Measurements from ENCODE around the gene LBH. TPM values are rescaled to one million over a fixed set of nuclear protein-coding genes. Genes with fewer than 3 reads are reported as not detected.

The LBH gene
- total and polyA plus RNA-seq, 5 donors from 2014 or later, result 215 to 299 (median 232) TPM

DNA sequence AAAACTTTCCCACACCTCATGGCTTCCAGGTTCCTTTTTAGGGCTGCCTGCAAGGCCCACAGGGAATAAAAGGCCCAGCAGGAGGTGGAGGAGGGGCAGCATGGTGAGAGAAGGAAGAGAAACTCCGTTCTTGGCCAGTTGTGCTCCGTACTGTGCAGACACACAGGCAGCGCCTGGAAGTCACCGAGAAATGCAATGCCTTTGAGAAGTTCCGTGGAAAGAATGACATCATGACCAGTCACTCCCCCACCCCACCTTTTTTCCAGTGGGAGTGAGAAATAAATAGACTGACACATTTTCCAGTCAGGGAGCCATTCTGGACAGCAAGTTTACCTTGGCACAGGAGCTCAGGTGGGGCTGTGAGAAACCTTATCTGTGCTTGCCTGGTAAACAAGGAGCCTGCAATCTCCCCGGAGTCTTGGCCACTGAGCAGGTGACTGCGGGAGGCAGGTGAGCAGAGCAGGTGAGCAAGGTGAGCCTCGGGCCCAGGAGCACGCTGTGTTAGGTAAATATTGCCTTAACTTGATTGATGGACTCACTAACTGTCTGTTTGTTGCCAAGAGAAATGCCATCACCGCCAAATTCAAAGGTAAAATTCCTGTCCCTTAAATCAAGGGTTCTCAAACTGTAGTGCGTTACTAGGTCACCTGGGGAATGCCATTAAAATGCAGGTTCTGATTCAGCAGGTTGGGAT is 13.5 kb upstream of the LBH start:
- H3K27me3 ChIP-seq (ENCODE audit: control insufficient read depth, insufficient read depth, low read length), result no peaks in the 10 kb centered on the region
- H3K36me3 ChIP-seq (ENCODE audit: control insufficient read depth, insufficient read depth, low read length), result no peaks in the 10 kb centered on the region
- H3K27ac ChIP-seq (ENCODE audit: insufficient read depth, low read length, poor library complexity, severe bottlenecking), result no peak overlapping the region
- no peak overlapping the region for H3K27ac Mint-ChIP-seq
- DNase-seq (no peak), ATAC-seq (ENCODE audit: low read depth in 2 of 2) (no peak)
- no peaks in the 10 kb centered on the region for H3K27me3 Mint-ChIP-seq
- no peaks in the 10 kb centered on the region for H3K9me3 ChIP-seq (ENCODE audit: control insufficient read depth in 2 of 2, low read length in 2 of 2)
- H3K4me1 ChIP-seq (ENCODE audit: control insufficient read depth, insufficient read depth, low read length, poor library complexity, severe bottlenecking), result peaks cover 11% of the 10 kb centered on the region
- H3K4me3 ChIP-seq (ENCODE audit: low read depth, low read length), result no peak overlapping the region
- H3K9me3 Mint-ChIP-seq, result no peaks in the 10 kb centered on the region
- no peaks in the 10 kb centered on the region for H3K36me3 Mint-ChIP-seq
- no peak overlapping the region for H3K4me3 Mint-ChIP-seq
- peaks cover 6 to 23% (median 9%) of the 10 kb centered on the region in 4 donors for H3K4me1 Mint-ChIP-seq

DNA sequence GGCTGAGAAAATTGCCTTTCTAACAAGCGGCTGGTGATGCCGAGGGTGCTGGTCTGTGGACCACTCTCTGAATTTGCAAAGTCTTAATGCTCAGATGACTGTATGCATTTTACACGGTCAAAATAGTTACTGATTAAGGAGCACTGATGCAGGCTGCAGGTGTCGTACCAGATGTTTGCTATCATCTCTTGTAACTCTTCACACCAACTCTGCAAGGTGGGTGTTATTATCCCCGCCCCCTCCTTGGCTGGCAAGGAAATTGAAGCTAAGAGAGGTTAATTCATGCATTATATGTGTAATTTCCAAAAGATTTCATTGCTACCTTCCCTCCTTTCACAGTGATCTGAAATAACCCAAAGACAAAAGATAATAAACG is 13.0 kb upstream of the LBH start:
- no peaks in the 10 kb centered on the region for H3K9me3 Mint-ChIP-seq
- no peaks in the 10 kb centered on the region for H3K36me3 Mint-ChIP-seq
- H3K9me3 ChIP-seq (ENCODE audit: control insufficient read depth in 2 of 2, low read length in 2 of 2), result no peaks in the 10 kb centered on the region
- ATAC-seq (ENCODE audit: low read depth in 2 of 2), result no peak
- H3K4me1 ChIP-seq (ENCODE audit: control insufficient read depth, insufficient read depth, low read length, poor library complexity, severe bottlenecking), result peaks cover 17% of the 10 kb centered on the region
- no peak overlapping the region for H3K4me3 ChIP-seq (ENCODE audit: low read depth, low read length)
- H3K4me3 Mint-ChIP-seq, result no peak overlapping the region
- H3K36me3 ChIP-seq (ENCODE audit: control insufficient read depth, insufficient read depth, low read length), result no peaks in the 10 kb centered on the region
- DNase-seq, result no peak
- H3K4me1 Mint-ChIP-seq, result peaks cover 9 to 28% (median 11%) of the 10 kb centered on the region in 4 donors
- H3K27ac ChIP-seq (ENCODE audit: insufficient read depth, low read length, poor library complexity, severe bottlenecking), result no peak overlapping the region
- no peaks in the 10 kb centered on the region for H3K27me3 ChIP-seq (ENCODE audit: control insufficient read depth, insufficient read depth, low read length)
- no peak overlapping the region for H3K27ac Mint-ChIP-seq
- no peaks in the 10 kb centered on the region for H3K27me3 Mint-ChIP-seq

DNA sequence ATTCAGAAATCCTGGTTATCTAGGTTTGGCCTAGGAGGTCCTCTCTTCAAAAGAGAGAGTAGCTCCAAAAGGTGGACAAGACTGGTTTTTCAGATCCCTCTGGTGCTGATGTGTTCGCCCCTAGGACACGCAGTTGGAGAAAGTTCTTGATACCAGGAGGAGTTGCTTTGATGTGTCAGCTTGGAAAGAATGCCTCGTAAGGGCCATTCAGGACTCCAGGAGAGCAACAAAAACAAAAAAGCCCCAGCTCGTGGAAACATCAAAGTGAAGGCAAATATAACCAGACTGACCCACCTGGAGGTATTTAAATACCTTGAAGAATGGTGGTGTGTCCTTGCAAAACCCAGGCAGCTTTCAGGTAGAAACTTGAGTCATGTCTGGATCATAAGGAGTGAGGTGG is 12.5 kb upstream of the LBH start:
- no peak overlapping the region for H3K27ac ChIP-seq (ENCODE audit: insufficient read depth, low read length, poor library complexity, severe bottlenecking)
- no peaks in the 10 kb centered on the region for H3K27me3 Mint-ChIP-seq
- no peaks in the 10 kb centered on the region for H3K27me3 ChIP-seq (ENCODE audit: control insufficient read depth, insufficient read depth, low read length)
- no peak for ATAC-seq (ENCODE audit: low read depth in 2 of 2)
- DNase-seq, result no peak
- no peaks in the 10 kb centered on the region for H3K9me3 ChIP-seq (ENCODE audit: control insufficient read depth in 2 of 2, low read length in 2 of 2)
- no peak overlapping the region for H3K4me3 ChIP-seq (ENCODE audit: low read depth, low read length)
- H3K36me3 ChIP-seq (ENCODE audit: control insufficient read depth, insufficient read depth, low read length), result no peaks in the 10 kb centered on the region
- no peaks in the 10 kb centered on the region for H3K36me3 Mint-ChIP-seq
- H3K4me1 ChIP-seq (ENCODE audit: control insufficient read depth, insufficient read depth, low read length, poor library complexity, severe bottlenecking), result peaks cover 22% of the 10 kb centered on the region
- H3K9me3 Mint-ChIP-seq, result no peaks in the 10 kb centered on the region
- H3K4me1 Mint-ChIP-seq, result peaks cover 7 to 33% (median 16%) of the 10 kb centered on the region in 4 donors
- H3K27ac Mint-ChIP-seq, result no peak overlapping the region
- H3K4me3 Mint-ChIP-seq, result no peak overlapping the region

DNA sequence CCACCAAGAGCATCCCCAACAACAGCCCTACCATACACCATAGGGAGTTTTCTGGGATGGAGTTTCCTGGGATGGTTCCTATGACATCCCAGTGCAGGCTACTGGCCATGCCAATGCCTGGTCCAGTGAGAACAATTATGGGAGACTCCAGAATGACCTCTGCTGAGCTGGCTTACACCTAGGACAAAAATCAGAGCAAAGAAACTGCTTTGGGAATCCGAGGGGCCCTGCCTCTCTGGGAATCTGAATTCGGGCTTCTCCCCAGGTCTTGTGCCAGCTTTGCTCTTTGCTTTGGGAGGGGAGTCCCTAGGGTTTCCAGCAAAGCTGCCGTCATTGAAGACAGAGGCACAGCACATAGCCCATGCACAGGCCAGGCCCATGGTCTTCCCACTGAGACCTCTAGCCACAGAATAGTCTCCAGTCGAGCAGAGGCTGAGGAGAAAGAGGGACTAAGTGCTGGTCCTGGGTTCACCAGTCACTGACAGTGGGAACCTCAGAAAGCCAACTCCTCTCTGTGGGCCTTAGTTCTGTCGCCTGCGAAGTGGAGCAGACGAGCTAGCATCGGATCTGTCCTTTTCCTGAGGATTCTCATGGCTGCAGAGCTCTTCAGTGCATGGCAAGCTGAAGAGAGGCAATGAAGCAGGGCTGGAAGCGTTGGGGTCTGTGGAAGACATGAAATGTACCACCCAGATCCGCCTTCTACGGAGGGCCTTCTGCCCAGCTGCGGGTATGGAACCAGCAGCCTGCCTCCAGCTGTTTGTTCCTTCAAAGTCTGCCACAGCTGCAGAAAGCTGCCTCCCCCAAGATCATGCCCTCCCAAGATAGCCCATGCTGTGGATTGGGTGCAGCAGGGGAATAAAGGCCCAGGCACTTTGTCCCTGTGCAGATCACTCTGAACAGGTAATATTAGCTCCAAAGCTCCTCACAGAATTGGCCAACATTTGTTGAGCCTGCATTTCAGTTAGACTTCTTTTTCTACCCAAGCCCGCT is 11.2 kb upstream of the LBH start:
- no peaks in the 10 kb centered on the region for H3K36me3 ChIP-seq (ENCODE audit: control insufficient read depth, insufficient read depth, low read length)
- Mint-ChIP-seq H3K36me3 (no peaks in the 10 kb centered on the region), H3K9me3 (no peaks in the 10 kb centered on the region), H3K27me3 (no peaks in the 10 kb centered on the region), H3K27ac (peak overlapping the region in 2 of 3 donors; percentile 2 to 100), H3K4me1 (peaks cover 11 to 45% (median 26%) of the 10 kb centered on the region in 4 donors), H3K4me3 (peak overlapping the region in 1 of 4 donors; percentile 21)
- no peaks in the 10 kb centered on the region for H3K27me3 ChIP-seq (ENCODE audit: control insufficient read depth, insufficient read depth, low read length)
- no peaks in the 10 kb centered on the region for H3K9me3 ChIP-seq (ENCODE audit: control insufficient read depth in 2 of 2, low read length in 2 of 2)
- no peak overlapping the region for H3K27ac ChIP-seq (ENCODE audit: insufficient read depth, low read length, poor library complexity, severe bottlenecking)
- no peak overlapping the region for H3K4me3 ChIP-seq (ENCODE audit: low read depth, low read length)
- H3K4me1 ChIP-seq (ENCODE audit: control insufficient read depth, insufficient read depth, low read length, poor library complexity, severe bottlenecking), result peaks cover 35% of the 10 kb centered on the region
- DNase-seq (no peak), ATAC-seq (ENCODE audit: low read depth in 2 of 2) (no peak)

DNA sequence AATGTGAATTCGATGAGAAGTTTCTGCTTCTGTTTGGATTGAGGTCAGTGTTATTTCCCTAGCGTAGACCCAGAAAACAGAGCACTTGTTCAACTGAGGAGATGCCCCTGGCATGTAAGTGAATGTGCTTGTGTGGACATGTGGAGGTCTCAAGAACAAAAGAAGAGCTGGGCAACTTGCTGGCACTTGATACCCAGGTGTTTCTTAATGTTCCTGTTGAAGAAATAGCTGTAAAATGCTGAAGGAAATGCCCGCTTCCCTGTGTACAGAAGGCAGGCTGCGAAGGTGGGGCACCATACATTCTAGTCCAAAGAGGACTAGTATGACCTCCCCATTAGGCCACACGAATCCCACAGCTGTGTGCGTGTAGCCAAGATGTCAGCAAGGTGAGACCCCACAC is 9.8 kb upstream of the LBH start:
- no peak overlapping the region for H3K4me3 Mint-ChIP-seq
- no peaks in the 10 kb centered on the region for H3K9me3 Mint-ChIP-seq
- no peak overlapping the region for H3K4me3 ChIP-seq (ENCODE audit: low read depth, low read length)
- peak overlapping the region; percentile 71 to 100 (median 85) for H3K27ac Mint-ChIP-seq
- ATAC-seq (ENCODE audit: low read depth in 2 of 2), result no peak
- H3K4me1 Mint-ChIP-seq, result peaks cover 17 to 58% (median 38%) of the 10 kb centered on the region in 4 donors
- no peaks in the 10 kb centered on the region for H3K9me3 ChIP-seq (ENCODE audit: control insufficient read depth in 2 of 2, low read length in 2 of 2)
- no peak for DNase-seq
- no peak overlapping the region for H3K27ac ChIP-seq (ENCODE audit: insufficient read depth, low read length, poor library complexity, severe bottlenecking)
- H3K4me1 ChIP-seq (ENCODE audit: control insufficient read depth, insufficient read depth, low read length, poor library complexity, severe bottlenecking), result peaks cover 49% of the 10 kb centered on the region
- H3K27me3 ChIP-seq (ENCODE audit: control insufficient read depth, insufficient read depth, low read length), result no peaks in the 10 kb centered on the region
- H3K36me3 ChIP-seq (ENCODE audit: control insufficient read depth, insufficient read depth, low read length), result no peaks in the 10 kb centered on the region
- H3K27me3 Mint-ChIP-seq, result no peaks in the 10 kb centered on the region
- no peaks in the 10 kb centered on the region for H3K36me3 Mint-ChIP-seq

DNA sequence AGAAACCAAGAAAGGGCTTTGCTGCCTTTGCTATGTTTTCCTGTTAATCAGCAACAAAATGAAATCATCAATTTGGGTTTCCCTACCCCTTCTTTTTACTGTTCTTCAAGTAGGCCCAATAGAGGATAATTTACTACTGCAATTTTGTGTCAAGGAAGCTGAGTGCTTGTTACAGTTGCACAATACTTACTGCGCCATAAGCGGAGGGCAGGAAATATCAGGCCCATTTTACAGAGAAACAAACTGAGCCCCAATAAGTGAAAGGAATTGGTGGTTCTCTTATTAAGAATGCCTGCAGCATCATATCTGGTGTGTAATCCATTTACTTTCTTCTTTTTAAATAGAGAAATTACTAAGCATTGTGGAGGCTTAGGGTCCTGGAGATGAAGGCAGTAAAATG is 9.3 kb upstream of the LBH start:
- no peaks in the 10 kb centered on the region for H3K36me3 Mint-ChIP-seq
- H3K27me3 Mint-ChIP-seq, result no peaks in the 10 kb centered on the region
- DNase-seq, result no peak
- Histone ChIP-seq H3K27ac (ENCODE audit: insufficient read depth, low read length, poor library complexity, severe bottlenecking) (no peak overlapping the region), H3K36me3 (ENCODE audit: control insufficient read depth, insufficient read depth, low read length) (no peaks in the 10 kb centered on the region), H3K4me3 (ENCODE audit: low read depth, low read length) (no peak overlapping the region), H3K27me3 (ENCODE audit: control insufficient read depth, insufficient read depth, low read length) (no peaks in the 10 kb centered on the region), H3K9me3 (ENCODE audit: control insufficient read depth in 2 of 2, low read length in 2 of 2) (no peaks in the 10 kb centered on the region), H3K4me1 (ENCODE audit: control insufficient read depth, insufficient read depth, low read length, poor library complexity, severe bottlenecking) (peaks cover 54% of the 10 kb centered on the region)
- H3K27ac Mint-ChIP-seq, result peak overlapping the region; percentile 72 to 100 (median 85)
- no peaks in the 10 kb centered on the region for H3K9me3 Mint-ChIP-seq
- peaks cover 19 to 63% (median 42%) of the 10 kb centered on the region in 4 donors for H3K4me1 Mint-ChIP-seq
- no peak for ATAC-seq (ENCODE audit: low read depth in 2 of 2)
- H3K4me3 Mint-ChIP-seq, result peak overlapping the region in 3 of 4 donors; percentile 8 to 89 (median 52)

DNA sequence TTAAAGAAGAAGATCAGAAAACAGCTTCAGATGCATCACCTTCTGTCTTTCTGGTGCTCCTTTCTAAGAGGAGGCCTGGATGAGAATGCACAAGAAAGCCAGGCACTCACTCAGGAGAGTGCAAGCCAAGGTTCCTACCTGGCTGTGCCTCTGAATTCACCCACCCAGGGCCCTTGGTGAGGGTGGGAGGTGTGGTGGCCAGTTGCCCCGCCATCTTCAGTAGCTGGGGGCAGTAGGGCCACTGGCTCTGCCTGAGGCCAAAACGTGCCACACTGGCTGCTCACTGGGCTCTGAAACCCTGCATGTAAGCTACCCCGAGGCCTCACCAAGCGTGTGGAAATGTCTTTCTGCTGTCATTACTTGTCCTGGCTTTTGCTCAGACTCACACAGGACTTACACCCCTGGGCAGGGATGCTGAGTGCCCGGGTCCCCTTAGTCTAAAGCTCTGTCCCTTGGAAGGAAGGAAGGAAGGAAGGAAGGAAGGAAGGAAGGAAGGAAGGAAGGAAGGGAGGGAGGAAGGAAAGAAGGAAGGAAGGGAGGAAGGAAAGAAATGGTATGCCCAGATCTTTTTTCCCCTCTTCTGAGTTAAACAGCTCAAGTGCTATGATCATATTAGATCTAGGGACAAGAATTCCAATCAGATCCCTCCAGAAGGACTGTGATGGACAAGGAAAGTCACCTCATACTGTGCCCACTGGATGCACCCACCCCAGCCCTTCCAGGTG is 8.5 kb upstream of the LBH start:
- no peaks in the 10 kb centered on the region for H3K36me3 Mint-ChIP-seq
- peak overlapping the region; percentile 99 to 100 (median 100) for H3K27ac Mint-ChIP-seq
- DNase-seq (no peak), ATAC-seq (ENCODE audit: low read depth in 2 of 2) (no peak)
- no peaks in the 10 kb centered on the region for H3K9me3 ChIP-seq (ENCODE audit: control insufficient read depth in 2 of 2, low read length in 2 of 2)
- no peaks in the 10 kb centered on the region for H3K27me3 ChIP-seq (ENCODE audit: control insufficient read depth, insufficient read depth, low read length)
- peak overlapping the region in 3 of 4 donors; percentile 8 to 89 (median 50) for H3K4me3 Mint-ChIP-seq
- no peaks in the 10 kb centered on the region for H3K36me3 ChIP-seq (ENCODE audit: control insufficient read depth, insufficient read depth, low read length)
- H3K4me1 ChIP-seq (ENCODE audit: control insufficient read depth, insufficient read depth, low read length, poor library complexity, severe bottlenecking), result peaks cover 61% of the 10 kb centered on the region
- no peaks in the 10 kb centered on the region for H3K27me3 Mint-ChIP-seq
- H3K4me3 ChIP-seq (ENCODE audit: low read depth, low read length), result no peak overlapping the region
- peak overlapping the region; percentile 91 for H3K27ac ChIP-seq (ENCODE audit: insufficient read depth, low read length, poor library complexity, severe bottlenecking)
- peaks cover 19 to 71% (median 47%) of the 10 kb centered on the region in 4 donors for H3K4me1 Mint-ChIP-seq
- no peaks in the 10 kb centered on the region for H3K9me3 Mint-ChIP-seq

Data from CD4-positive, CD25-positive, alpha-beta regulatory T cell (primary cell).